GM23338 (cell line): Measurements from ENCODE around the gene GLRX. TPM values are rescaled to one million over a fixed set of nuclear protein-coding genes. Genes with fewer than 3 reads are reported as not detected.
"Not testable (repeated sequence)": the region's sequence is repeated elsewhere in the genome, so short reads cannot be mapped to it uniquely, and the experiment has no call there.

Experiments
- ATAC-seq: fragments of 200-7000 bp; cut with Tn5 transposase; 3 replicates; pipeline ENCODE4 v1.9.1; 2020
- DNase-seq: peaks from one replicate; pipeline ENCODE4 v3.0.0-alpha.2; 2015; ENCODE audit warnings: low spot score
- H2AFZ ChIP-seq: fragments of 200-600 bp; sonication (generic); 2 replicates; pipeline ENCODE4 v1.8.0; 2016; ENCODE audit warnings: antibody characterized with exemption, mild to moderate bottlenecking, moderate library complexity
- H3F3A ChIP-seq: fragments of 200-600 bp; sonication (generic); replicated peaks from 2 replicates; pipeline ENCODE4 v1.8.0; 2017; ENCODE audit warnings: antibody characterized with exemption, mixed run types, low read depth
- H3K27ac ChIP-seq: fragments of 200-600 bp; sonication (generic); 2 replicates; pipeline ENCODE4 v1.6.1; 2016; ENCODE audit warnings: low read depth
- H3K27me3 ChIP-seq: fragments of 200-600 bp; sonication (generic); 2 replicates; pipeline ENCODE4 v1.8.0; 2016; ENCODE audit warnings: mild to moderate bottlenecking, mixed run types, moderate library complexity; ENCODE audit not compliant: insufficient read depth
- H3K36me3 ChIP-seq: fragments of 200-600 bp; sonication (generic); 2 replicates; pipeline ENCODE4 v1.8.0; 2016; ENCODE audit warnings: mild to moderate bottlenecking; ENCODE audit not compliant: insufficient read depth
- H3K4me1 ChIP-seq: fragments of 200-600 bp; sonication (generic); 2 replicates; pipeline ENCODE4 v1.8.0; 2016; ENCODE audit warnings: mild to moderate bottlenecking, moderate library complexity; ENCODE audit not compliant: insufficient read depth
- H3K4me2 ChIP-seq: fragments of 200-600 bp; sonication (generic); 2 replicates; pipeline ENCODE4 v1.7.1; 2017; ENCODE audit warnings: mixed run types
- H3K4me3 ChIP-seq: fragments of 200-600 bp; sonication (generic); 2 replicates; pipeline ENCODE4 v1.6.1; 2016; ENCODE audit warnings: mixed run types
- H3K79me2 ChIP-seq: fragments of 200-600 bp; sonication (generic); replicated peaks from 2 replicates; pipeline ENCODE4 v1.8.0; 2017; ENCODE audit warnings: mild to moderate bottlenecking; ENCODE audit not compliant: insufficient read depth
- H3K9me2 ChIP-seq: fragments of 200-600 bp; sonication (generic); 2 replicates; pipeline ENCODE4 v1.8.0; 2017; ENCODE audit not compliant: insufficient read depth
- H4K20me1 ChIP-seq: fragments of 200-600 bp; sonication (generic); replicated peaks from 2 replicates; pipeline ENCODE4 v1.8.0; 2017; ENCODE audit warnings: mild to moderate bottlenecking; ENCODE audit not compliant: insufficient read depth
- H3K27ac Mint-ChIP-seq: 2 replicates; pipeline ENCODE4 v1.8.0; 2020; ENCODE audit warnings: inconsistent platforms, mild to moderate bottlenecking, moderate library complexity, mixed read lengths
- H3K27me3 Mint-ChIP-seq: 3 replicates; pipeline ENCODE4 v1.8.0; 2022; ENCODE audit warnings: low read depth, mild to moderate bottlenecking, moderate library complexity, mixed read lengths, inconsistent platforms; ENCODE audit not compliant: insufficient read depth, poor library complexity
- H3K36me3 Mint-ChIP-seq: 3 replicates; pipeline ENCODE4 v1.8.0; 2021; ENCODE audit warnings: low read depth, mild to moderate bottlenecking, inconsistent platforms, moderate library complexity, mixed read lengths
- H3K4me1 Mint-ChIP-seq: 3 replicates; pipeline ENCODE4 v1.8.0; 2020; ENCODE audit warnings: mild to moderate bottlenecking, inconsistent platforms, mixed read lengths
- H3K4me3 Mint-ChIP-seq: 3 replicates; pipeline ENCODE4 v1.8.0; 2021; ENCODE audit warnings: moderate library complexity, mild to moderate bottlenecking, inconsistent platforms, mixed read lengths
- H3K9me3 Mint-ChIP-seq: 3 replicates; pipeline ENCODE4 v1.8.0; 2020; ENCODE audit warnings: moderate library complexity, mild to moderate bottlenecking, inconsistent platforms, mixed read lengths
- EZH2 ChIP-seq: fragments of 200-600 bp; sonication (generic); IDR thresholded peaks from one replicate; pipeline ENCODE4 v1.8.0; 2017; ENCODE audit warnings: antibody characterized with exemption, mild to moderate bottlenecking, low read depth; ENCODE audit not compliant: unreplicated experiment
- EZH2phosphoT487 ChIP-seq: fragments of 200-600 bp; sonication (generic); IDR thresholded peaks from one replicate; pipeline ENCODE4 v1.8.1; 2018; ENCODE audit warnings: antibody characterized with exemption; ENCODE audit not compliant: unreplicated experiment
- NANOG ChIP-seq: IDR thresholded peaks from 2 replicates; pipeline ENCODE4 v1.6.1; 2016; ENCODE audit warnings: antibody characterized with exemption, borderline replicate concordance
- POLR2AphosphoS5 ChIP-seq: IDR thresholded peaks from 2 replicates; pipeline ENCODE4 v1.6.1; 2016; ENCODE audit warnings: antibody characterized with exemption, low read depth
- STAT1 ChIP-seq: IDR thresholded peaks from one replicate; pipeline ENCODE4 v1.6.1; 2016; ENCODE audit warnings: antibody characterized with exemption; ENCODE audit not compliant: unreplicated experiment
- ZNF114 ChIP-seq: fragments of 250-450 bp; sonication (Bioruptor Pico); IDR thresholded peaks from 2 replicates; pipeline ENCODE4 v1.5.0; 2020; ENCODE audit warnings: mild to moderate bottlenecking, moderate library complexity
- ZNF331 ChIP-seq: fragments of 250-450 bp; sonication (Bioruptor Pico); IDR thresholded peaks from 2 replicates; pipeline ENCODE4 v1.5.0; 2020; ENCODE audit warnings: low read depth, mild to moderate bottlenecking, moderate library complexity
- polyA plus RNA-seq: library from polyadenylated mRNA; unstranded; fragments of >200 nt; fragmentation: Nextera tagmentation; extraction: Ambion mirVana; gene quantifications from 2 replicates; pipeline ENCODE4 v1.2.1, GENCODE V29; 2016
- total RNA-seq: library from RNA; depleted of rRNA; stranded (reverse); fragments of >200 nt; shearing (Covaris generic); gene quantifications from 2 replicates; pipeline ENCODE4 v1.2.3, GENCODE V29; 2014
- TF ChIP-seq, protein P1 (sequence below): IDR thresholded peaks from one replicate; pipeline ENCODE4 v1.6.1; 2018; ENCODE audit warnings: antibody characterized with exemption; ENCODE audit not compliant: unreplicated experiment
- TF ChIP-seq, protein P2 (sequence below), 2 experiments: fragments of 200-600 bp in 1 of 2; sonication (generic) in 1 of 2; conservative IDR thresholded peaks; 2 replicates each; pipeline versions ENCODE4 v1.5.1 to v1.6.1; 2016 to 2017; ENCODE audit warnings: antibody characterized with exemption in 2 of 2, low read depth in 2 of 2, mild to moderate bottlenecking in 2 of 2, moderate library complexity in 1 of 2

The GLRX gene
- total and polyA plus RNA-seq, 2 experiments from 2014 or later = 9.5 to 42.2 TPM

DNA sequence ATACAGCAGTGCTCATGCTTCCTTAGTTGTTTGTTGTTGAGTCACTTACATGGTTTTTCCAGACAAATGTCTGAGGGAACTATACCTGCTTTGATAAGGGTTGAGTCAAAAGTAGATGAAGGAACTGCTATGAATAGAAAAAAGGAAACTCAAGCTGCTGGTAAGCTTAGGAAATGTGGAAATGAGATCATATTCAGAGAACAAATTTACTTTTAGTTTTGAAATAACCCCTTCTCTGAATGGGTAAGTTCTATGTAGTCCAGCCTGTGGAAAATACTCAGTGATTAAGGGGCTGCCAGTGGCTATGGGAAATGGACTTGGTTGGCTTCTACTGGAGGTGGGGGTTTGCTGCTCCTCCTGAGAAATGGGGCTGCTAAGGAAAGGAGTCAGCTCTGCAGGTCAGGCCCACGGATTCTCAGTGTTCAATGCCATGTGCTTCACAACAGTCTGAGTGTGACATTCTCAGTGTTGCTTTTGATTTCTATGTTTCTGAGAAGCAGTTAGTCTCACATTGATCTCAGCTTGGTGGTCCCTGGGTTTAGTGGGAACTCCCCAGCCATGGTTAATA, 47.7 kb upstream of the GLRX start (continued):
- TF ChIP-seq, protein P1, sequence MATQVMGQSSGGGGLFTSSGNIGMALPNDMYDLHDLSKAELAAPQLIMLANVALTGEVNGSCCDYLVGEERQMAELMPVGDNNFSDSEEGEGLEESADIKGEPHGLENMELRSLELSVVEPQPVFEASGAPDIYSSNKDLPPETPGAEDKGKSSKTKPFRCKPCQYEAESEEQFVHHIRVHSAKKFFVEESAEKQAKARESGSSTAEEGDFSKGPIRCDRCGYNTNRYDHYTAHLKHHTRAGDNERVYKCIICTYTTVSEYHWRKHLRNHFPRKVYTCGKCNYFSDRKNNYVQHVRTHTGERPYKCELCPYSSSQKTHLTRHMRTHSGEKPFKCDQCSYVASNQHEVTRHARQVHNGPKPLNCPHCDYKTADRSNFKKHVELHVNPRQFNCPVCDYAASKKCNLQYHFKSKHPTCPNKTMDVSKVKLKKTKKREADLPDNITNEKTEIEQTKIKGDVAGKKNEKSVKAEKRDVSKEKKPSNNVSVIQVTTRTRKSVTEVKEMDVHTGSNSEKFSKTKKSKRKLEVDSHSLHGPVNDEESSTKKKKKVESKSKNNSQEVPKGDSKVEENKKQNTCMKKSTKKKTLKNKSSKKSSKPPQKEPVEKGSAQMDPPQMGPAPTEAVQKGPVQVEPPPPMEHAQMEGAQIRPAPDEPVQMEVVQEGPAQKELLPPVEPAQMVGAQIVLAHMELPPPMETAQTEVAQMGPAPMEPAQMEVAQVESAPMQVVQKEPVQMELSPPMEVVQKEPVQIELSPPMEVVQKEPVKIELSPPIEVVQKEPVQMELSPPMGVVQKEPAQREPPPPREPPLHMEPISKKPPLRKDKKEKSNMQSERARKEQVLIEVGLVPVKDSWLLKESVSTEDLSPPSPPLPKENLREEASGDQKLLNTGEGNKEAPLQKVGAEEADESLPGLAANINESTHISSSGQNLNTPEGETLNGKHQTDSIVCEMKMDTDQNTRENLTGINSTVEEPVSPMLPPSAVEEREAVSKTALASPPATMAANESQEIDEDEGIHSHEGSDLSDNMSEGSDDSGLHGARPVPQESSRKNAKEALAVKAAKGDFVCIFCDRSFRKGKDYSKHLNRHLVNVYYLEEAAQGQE = no peak
- TF ChIP-seq ZNF114 = no peak
- no peak for TF ChIP-seq EZH2
- TF ChIP-seq NANOG = no peak
- TF ChIP-seq EZH2phosphoT487 = no peak
- TF ChIP-seq ZNF331 = no peak
- no peak for TF ChIP-seq STAT1
- TF ChIP-seq POLR2AphosphoS5 = no peak
- TF ChIP-seq, protein P2, sequence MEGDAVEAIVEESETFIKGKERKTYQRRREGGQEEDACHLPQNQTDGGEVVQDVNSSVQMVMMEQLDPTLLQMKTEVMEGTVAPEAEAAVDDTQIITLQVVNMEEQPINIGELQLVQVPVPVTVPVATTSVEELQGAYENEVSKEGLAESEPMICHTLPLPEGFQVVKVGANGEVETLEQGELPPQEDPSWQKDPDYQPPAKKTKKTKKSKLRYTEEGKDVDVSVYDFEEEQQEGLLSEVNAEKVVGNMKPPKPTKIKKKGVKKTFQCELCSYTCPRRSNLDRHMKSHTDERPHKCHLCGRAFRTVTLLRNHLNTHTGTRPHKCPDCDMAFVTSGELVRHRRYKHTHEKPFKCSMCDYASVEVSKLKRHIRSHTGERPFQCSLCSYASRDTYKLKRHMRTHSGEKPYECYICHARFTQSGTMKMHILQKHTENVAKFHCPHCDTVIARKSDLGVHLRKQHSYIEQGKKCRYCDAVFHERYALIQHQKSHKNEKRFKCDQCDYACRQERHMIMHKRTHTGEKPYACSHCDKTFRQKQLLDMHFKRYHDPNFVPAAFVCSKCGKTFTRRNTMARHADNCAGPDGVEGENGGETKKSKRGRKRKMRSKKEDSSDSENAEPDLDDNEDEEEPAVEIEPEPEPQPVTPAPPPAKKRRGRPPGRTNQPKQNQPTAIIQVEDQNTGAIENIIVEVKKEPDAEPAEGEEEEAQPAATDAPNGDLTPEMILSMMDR (conservative IDR thresholded peaks at IDR 0.05; ENCODE audit: low read depth in 2 of 2) = no peak

DNA sequence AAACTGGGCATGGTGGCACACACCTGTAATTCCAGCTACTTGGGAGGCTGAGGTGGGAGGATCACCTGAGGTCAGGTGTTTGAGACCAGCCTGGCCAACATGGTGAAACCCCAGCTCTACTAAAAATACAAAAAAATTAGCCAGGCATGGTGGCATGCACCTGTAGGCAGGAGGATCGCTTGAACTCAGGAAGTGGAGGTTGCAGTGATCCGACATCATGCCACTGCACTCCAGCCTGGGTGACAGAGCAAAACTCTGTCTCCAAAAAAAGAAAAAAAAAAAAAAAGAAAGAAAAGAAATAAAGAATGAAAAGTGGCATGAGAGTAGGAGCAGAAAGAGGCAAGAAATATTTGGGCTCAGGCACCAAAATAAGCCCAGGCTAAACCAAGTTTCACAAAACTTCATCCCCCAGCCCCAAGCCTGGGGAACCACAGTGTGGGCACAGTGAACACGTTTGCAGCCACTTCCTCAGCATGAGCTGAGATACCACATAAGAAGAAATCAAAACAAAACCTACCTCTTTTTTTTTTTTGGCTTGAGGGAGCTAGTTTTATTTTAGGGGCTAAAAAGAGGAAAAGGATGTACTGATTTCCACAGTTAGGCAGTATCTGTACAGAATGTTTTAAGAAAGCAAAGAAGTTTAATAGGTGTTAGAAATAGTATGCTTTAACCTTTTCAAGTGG, 46.8 kb upstream of the GLRX start:
- H4K20me1 ChIP-seq, H3K27ac ChIP-seq, ATAC-seq, H3K79me2 ChIP-seq, DNase-seq, H3F3A ChIP-seq, H3K9me2 ChIP-seq, H3K4me3 ChIP-seq, H3K27me3 ChIP-seq, H3K36me3 Mint-ChIP-seq, H3K9me3 Mint-ChIP-seq, H3K4me2 ChIP-seq, H3K4me1 ChIP-seq, H3K27me3 Mint-ChIP-seq, H3K4me3 Mint-ChIP-seq, H3K36me3 ChIP-seq, H3K27ac Mint-ChIP-seq, H2AFZ ChIP-seq, H3K4me1 Mint-ChIP-seq: not testable (repeated sequence)
